ENCODE results near the gene DNAJC15. TPM values are rescaled to one million over a fixed set of nuclear protein-coding genes. Genes with fewer than 3 reads are reported as not detected.
"Not testable (repeated sequence)": the region's sequence is repeated elsewhere in the genome, so short reads cannot be mapped to it uniquely, and the experiment has no call there.

DNAJC15 gene
- total RNA-seq, 1 donor from 2014 or later, result 4.7 TPM

GRCh38 chr13:43039966-43040365 is 16.6 kb downstream of the DNAJC15 start:
- peaks cover 30% of the 10 kb centered on the region for H3K4me1 ChIP-seq
- intact Hi-C loops (cut with DNase I), result no loop called here
- H3K4me3 ChIP-seq, result no peak overlapping the region
- H3K27me3 ChIP-seq, result no peaks in the 10 kb centered on the region
- no peaks in the 10 kb centered on the region for H3K36me3 ChIP-seq
- no peak for TF ChIP-seq POLR2AphosphoS5 (IDR thresholded peaks at IDR 0.05; ENCODE audit: insufficient read depth in 1 of 2, low read depth in 1 of 2)
- TF ChIP-seq CTCF (IDR thresholded peaks at IDR 0.05), result no peak
- no peak for TF ChIP-seq POLR2A (IDR thresholded peaks at IDR 0.05)
- DNase-seq (ENCODE audit: extremely low spot score in 2 of 2), result no peak
- H3K9me3 ChIP-seq, result no peaks in the 10 kb centered on the region
- peak overlapping the region; percentile 33 for H3K27ac ChIP-seq

DNA sequence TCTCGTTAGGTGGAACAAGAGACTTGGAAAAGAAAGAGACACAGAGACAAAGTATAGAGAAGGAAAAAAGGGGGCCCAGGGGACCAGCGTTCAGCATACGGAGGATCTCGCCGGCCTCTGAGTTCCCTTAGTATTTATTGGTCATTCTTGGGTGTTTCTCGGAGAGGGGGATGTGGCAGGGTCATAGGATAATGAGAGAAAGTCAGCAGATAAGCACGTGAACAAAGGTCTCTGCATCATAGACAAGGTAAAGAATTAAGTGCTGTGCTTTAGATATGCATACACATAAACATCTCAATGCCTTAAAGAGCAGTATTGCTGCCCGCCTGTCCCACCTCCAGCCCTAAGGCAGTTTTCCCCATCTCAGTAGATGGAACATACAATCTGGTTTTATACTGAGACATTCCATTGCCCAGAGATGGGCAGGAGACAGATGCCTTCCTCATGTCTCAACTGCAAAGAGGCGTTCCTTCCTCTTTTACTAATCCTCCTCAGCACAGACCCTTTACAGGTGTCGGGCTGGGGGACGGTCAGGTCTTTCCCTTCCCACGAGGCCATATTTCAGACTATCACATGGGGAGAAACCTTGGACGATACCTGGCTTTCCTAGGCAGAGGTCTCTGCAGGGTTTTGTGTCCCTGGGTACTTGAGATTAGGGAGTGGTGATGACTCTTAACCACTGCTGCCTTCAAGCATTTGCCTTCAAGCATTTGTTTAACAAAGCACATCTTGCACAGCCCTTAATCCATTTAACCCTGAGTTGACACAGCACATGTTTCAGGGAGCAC is 17.4 kb downstream of the DNAJC15 start:
- H3K9me3 ChIP-seq; DNase-seq (ENCODE audit: extremely low spot score in 2 of 2); H3K36me3 ChIP-seq; intact Hi-C loops (cut with DNase I); H3K27me3 ChIP-seq; H3K27ac ChIP-seq; H3K4me3 ChIP-seq: not testable (repeated sequence)
- H3K4me1 ChIP-seq, result peaks cover 38% of the 10 kb centered on the region

- H3K9me3 ChIP-seq, result no peaks in the 10 kb centered on the region
- H3K27me3 ChIP-seq, result no peaks in the 10 kb centered on the region
- no peak for TF ChIP-seq CTCF (IDR thresholded peaks at IDR 0.05)
- no peak for TF ChIP-seq POLR2A (IDR thresholded peaks at IDR 0.05)
- TF ChIP-seq POLR2AphosphoS5 (IDR thresholded peaks at IDR 0.05; ENCODE audit: insufficient read depth in 1 of 2, low read depth in 1 of 2), result no peak
- no peak for DNase-seq (ENCODE audit: extremely low spot score in 2 of 2)
- peaks cover 38% of the 10 kb centered on the region for H3K4me1 ChIP-seq
- no peaks in the 10 kb centered on the region for H3K36me3 ChIP-seq
- no peak overlapping the region for H3K27ac ChIP-seq
- H3K4me3 ChIP-seq, result no peak overlapping the region
- intact Hi-C loops (cut with DNase I), result no loop called here
Measured at GRCh38 chr13:43041369-43041921, 18.1 kb downstream of the DNAJC15 start.

- no peaks in the 10 kb centered on the region for H3K36me3 ChIP-seq
- intact Hi-C loops (cut with DNase I), result no loop called here
- H3K4me1 ChIP-seq, result peaks cover 28% of the 10 kb centered on the region
- no peaks in the 10 kb centered on the region for H3K9me3 ChIP-seq
- no peaks in the 10 kb centered on the region for H3K27me3 ChIP-seq
- TF ChIP-seq CTCF (IDR thresholded peaks at IDR 0.05) (no peak), POLR2A (IDR thresholded peaks at IDR 0.05) (no peak), POLR2AphosphoS5 (IDR thresholded peaks at IDR 0.05; ENCODE audit: insufficient read depth in 1 of 2, low read depth in 1 of 2) (no peak)
- no peak overlapping the region for H3K27ac ChIP-seq
- no peak overlapping the region for H3K4me3 ChIP-seq
- no peak for DNase-seq (ENCODE audit: extremely low spot score in 2 of 2)
Measured at GRCh38 chr13:43042410-43042921, 19.1 kb downstream of the DNAJC15 start.

- Histone ChIP-seq H3K27ac (no peak overlapping the region), H3K4me1 (peaks cover 21% of the 10 kb centered on the region), H3K27me3 (no peaks in the 10 kb centered on the region), H3K4me3 (no peak overlapping the region), H3K9me3 (no peaks in the 10 kb centered on the region), H3K36me3 (no peaks in the 10 kb centered on the region)
- no peak for DNase-seq (ENCODE audit: extremely low spot score in 2 of 2)
- TF ChIP-seq POLR2AphosphoS5 (IDR thresholded peaks at IDR 0.05; ENCODE audit: insufficient read depth in 1 of 2, low read depth in 1 of 2) (no peak), CTCF (IDR thresholded peaks at IDR 0.05) (no peak), POLR2A (IDR thresholded peaks at IDR 0.05) (no peak)
- intact Hi-C loops (cut with DNase I), result no loop called here
Measured at GRCh38 chr13:43044720-43045301, 21.4 kb downstream of the DNAJC15 start.
